ENCODE data around the gene FMNL2.

Gene FMNL2

DNA sequence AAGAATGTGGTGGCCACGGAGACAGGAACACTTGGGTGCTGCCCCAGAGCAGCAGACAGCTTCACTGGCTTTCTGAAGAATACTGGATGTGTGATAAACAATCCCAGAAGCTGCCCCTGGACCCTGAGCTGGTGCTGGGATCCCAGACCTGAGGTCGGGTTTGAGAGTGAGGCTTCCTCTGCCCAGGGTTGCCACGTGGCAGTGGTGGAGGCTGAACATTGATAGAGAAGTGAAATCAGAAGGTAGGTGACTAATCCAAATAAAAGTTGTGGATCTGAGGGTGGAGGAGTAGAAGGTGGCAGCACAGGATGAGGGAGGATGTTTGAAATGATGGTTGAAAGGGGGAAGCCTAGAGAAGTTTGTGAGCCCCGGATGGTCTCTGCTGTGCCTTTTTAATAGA lies 64.0 kb downstream of the FMNL2 start:
- Histone ChIP-seq H3K36me3 (replicated peaks; ENCODE audit: insufficient read depth, low read length) (no peaks in the 10 kb centered on the region), H4K20me1 (ENCODE audit: insufficient read depth, low read length) (no peaks in the 10 kb centered on the region), H3K9ac (ENCODE audit: low read length) (no peak overlapping the region), H3K4me2 (ENCODE audit: low read depth, low read length) (no peak overlapping the region), H3K27ac (ENCODE audit: low read length) (no peak overlapping the region), H2AFZ (ENCODE audit: low read length) (no peak overlapping the region), H3F3A (ENCODE audit: insufficient read depth, low read length) (no peaks in the 10 kb centered on the region), H3K4me1 (ENCODE audit: low read length) (no peaks in the 10 kb centered on the region), H3K9me2 (replicated peaks; ENCODE audit: insufficient read depth, low read length) (no peaks in the 10 kb centered on the region), H3K4me3 (ENCODE audit: low read length) (no peak overlapping the region), H3K79me2 (ENCODE audit: low read length) (no peaks in the 10 kb centered on the region), H3K27me3 (replicated peaks; ENCODE audit: insufficient read depth, low read length) (no peaks in the 10 kb centered on the region), H3K9me3 (replicated peaks; ENCODE audit: insufficient read depth, low read length) (no peaks in the 10 kb centered on the region)
- no peak for DNase-seq
- no peak for TF ChIP-seq EZH2 (optimal IDR thresholded peaks at IDR 0.05; ENCODE audit: low read depth, low read length)
- TF ChIP-seq, protein P1, sequence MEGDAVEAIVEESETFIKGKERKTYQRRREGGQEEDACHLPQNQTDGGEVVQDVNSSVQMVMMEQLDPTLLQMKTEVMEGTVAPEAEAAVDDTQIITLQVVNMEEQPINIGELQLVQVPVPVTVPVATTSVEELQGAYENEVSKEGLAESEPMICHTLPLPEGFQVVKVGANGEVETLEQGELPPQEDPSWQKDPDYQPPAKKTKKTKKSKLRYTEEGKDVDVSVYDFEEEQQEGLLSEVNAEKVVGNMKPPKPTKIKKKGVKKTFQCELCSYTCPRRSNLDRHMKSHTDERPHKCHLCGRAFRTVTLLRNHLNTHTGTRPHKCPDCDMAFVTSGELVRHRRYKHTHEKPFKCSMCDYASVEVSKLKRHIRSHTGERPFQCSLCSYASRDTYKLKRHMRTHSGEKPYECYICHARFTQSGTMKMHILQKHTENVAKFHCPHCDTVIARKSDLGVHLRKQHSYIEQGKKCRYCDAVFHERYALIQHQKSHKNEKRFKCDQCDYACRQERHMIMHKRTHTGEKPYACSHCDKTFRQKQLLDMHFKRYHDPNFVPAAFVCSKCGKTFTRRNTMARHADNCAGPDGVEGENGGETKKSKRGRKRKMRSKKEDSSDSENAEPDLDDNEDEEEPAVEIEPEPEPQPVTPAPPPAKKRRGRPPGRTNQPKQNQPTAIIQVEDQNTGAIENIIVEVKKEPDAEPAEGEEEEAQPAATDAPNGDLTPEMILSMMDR (IDR thresholded peaks at IDR 0.05; ENCODE audit: low read length) = no peak
- no peak for TF ChIP-seq EZH2phosphoT487 (IDR thresholded peaks at IDR 0.05; ENCODE audit: low read length)

DNA sequence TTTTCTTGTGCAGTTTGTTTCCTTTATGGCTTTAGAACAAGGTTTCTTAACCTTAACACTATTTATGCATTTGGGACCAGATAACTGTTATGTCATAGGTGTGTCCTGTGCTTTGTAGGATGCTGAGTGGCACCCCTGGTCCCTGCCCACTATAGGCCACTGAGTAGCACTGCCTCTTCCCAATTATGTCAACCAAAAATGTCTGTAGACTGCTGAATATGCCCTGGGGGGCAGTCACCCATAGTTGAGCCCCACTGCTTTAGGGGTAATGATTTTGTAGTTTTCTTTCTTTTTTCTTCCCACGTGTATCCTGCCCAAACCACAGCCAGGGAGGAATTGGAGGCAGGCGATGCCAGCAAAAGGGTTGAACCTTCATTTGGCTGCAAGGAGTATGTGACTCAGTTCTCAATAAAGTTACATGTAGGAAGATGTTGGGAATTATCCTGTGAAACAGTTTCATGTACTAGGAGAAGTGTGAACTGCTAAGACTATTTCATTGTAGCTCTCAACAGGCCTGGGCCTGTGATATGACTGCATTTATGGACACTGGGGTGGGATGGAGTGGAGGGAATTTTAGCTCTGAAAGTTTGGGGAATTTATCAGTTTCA lies 65.7 kb downstream of the FMNL2 start:
- Histone ChIP-seq H3K9me2 (replicated peaks; ENCODE audit: insufficient read depth, low read length) (no peaks in the 10 kb centered on the region), H3K4me1 (ENCODE audit: low read length) (peaks cover 1% of the 10 kb centered on the region; the same call in 1 of the 2 replicates), H3K4me3 (ENCODE audit: low read length) (no peak overlapping the region), H3F3A (ENCODE audit: insufficient read depth, low read length) (no peaks in the 10 kb centered on the region), H3K9me3 (replicated peaks; ENCODE audit: insufficient read depth, low read length) (no peaks in the 10 kb centered on the region), H3K9ac (ENCODE audit: low read length) (no peak overlapping the region), H3K79me2 (ENCODE audit: low read length) (no peaks in the 10 kb centered on the region), H4K20me1 (ENCODE audit: insufficient read depth, low read length) (no peaks in the 10 kb centered on the region), H3K4me2 (ENCODE audit: low read depth, low read length) (no peak overlapping the region), H2AFZ (ENCODE audit: low read length) (no peak overlapping the region), H3K36me3 (replicated peaks; ENCODE audit: insufficient read depth, low read length) (no peaks in the 10 kb centered on the region), H3K27ac (ENCODE audit: low read length) (no peak overlapping the region), H3K27me3 (replicated peaks; ENCODE audit: insufficient read depth, low read length) (no peaks in the 10 kb centered on the region)
- TF ChIP-seq EZH2phosphoT487 (IDR thresholded peaks at IDR 0.05; ENCODE audit: low read length) (no peak), EZH2 (optimal IDR thresholded peaks at IDR 0.05; ENCODE audit: low read depth, low read length) (no peak)
- TF ChIP-seq, protein P1 (IDR thresholded peaks at IDR 0.05; ENCODE audit: low read length) = no peak
- DNase-seq = no peak

DNA sequence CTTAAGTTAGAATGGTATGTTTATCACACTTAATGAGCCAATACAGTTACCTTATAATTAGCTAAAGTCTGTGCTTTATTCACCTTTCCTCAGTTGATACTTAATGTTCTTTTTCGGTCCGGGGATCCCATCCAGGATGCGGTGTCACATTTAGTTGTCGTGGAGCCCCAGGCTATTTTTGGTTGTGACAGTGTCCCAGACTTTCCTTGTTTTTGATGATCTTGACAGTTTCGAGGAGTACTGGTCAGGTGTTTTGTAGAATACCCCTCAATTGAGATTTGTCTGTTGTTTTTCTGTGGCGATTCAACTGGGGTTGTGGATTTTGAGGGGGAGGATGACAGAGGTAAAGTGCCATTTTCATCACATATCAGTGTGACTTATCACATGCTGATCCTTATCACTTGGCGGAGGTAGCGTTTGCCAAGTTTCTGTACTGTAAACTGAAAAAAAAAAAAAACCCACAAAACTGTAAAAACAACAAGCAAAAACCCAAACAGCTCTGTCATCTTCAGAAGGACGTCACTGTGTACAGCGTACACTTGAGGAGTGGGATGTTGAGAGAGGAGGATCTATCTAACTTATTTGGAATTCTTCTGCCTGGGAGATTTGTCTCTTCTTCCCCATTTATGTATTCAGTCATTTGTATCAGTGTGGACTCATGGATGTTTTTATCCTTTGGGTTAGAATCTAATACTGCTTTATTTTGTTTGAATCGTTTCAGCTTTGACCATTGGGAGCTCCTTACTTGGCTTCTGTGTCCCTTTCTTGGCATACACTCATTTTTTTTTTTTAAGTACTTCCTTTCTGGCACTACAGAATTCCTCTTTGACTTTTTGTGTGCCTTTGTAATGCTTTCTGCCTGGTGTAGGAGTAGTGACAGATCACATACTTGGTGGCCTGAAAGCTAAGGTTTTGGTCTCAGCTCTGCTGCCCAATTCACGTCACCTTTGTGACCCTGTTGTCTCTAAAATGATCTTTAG lies 68.1 kb downstream of the FMNL2 start:
- Histone ChIP-seq H3K9ac (ENCODE audit: low read length) (no peak overlapping the region), H3K4me1 (ENCODE audit: low read length) (peaks cover 18% of the 10 kb centered on the region), H3F3A (ENCODE audit: insufficient read depth, low read length) (peaks cover 8% of the 10 kb centered on the region; the same call in 1 of the 2 replicates), H3K9me3 (replicated peaks; ENCODE audit: insufficient read depth, low read length) (no peaks in the 10 kb centered on the region), H3K79me2 (ENCODE audit: low read length) (peaks cover 6% of the 10 kb centered on the region; the same call in 1 of the 2 replicates), H4K20me1 (ENCODE audit: insufficient read depth, low read length) (no peaks in the 10 kb centered on the region), H3K9me2 (replicated peaks; ENCODE audit: insufficient read depth, low read length) (no peaks in the 10 kb centered on the region), H3K27me3 (replicated peaks; ENCODE audit: insufficient read depth, low read length) (no peaks in the 10 kb centered on the region), H3K4me3 (ENCODE audit: low read length) (no peak overlapping the region), H3K27ac (ENCODE audit: low read length) (no peak overlapping the region), H3K36me3 (replicated peaks; ENCODE audit: insufficient read depth, low read length) (no peaks in the 10 kb centered on the region), H2AFZ (ENCODE audit: low read length) (no peak overlapping the region), H3K4me2 (ENCODE audit: low read depth, low read length) (no peak overlapping the region)
- no peak for DNase-seq
- TF ChIP-seq EZH2phosphoT487 (IDR thresholded peaks at IDR 0.05; ENCODE audit: low read length) (no peak), EZH2 (optimal IDR thresholded peaks at IDR 0.05; ENCODE audit: low read depth, low read length) (no peak)
- TF ChIP-seq, protein P1 (IDR thresholded peaks at IDR 0.05; ENCODE audit: low read length) = no peak

Measured in MM.1S (cell line).